Measurements from ENCODE around the gene SPEF1.
A peak's percentile ranks its signal among the peaks of the same experiment; 100 is the strongest.
"Not testable (repeated sequence)": the region's sequence is repeated elsewhere in the genome, so short reads cannot be mapped to it uniquely, and the experiment has no call there.

SPEF1 gene

GRCh38 chr20:3808544-3808943 is 27.3 kb upstream of the SPEF1 start:
- DNase-seq: no peak

- no peak for DNase-seq
Observed at GRCh38 chr20:3804781-3805180, 23.5 kb upstream of the SPEF1 start.

- no peak for DNase-seq
Observed at GRCh38 chr20:3804254-3804751, 23.1 kb upstream of the SPEF1 start.

GRCh38 chr20:3803854-3804253 is 22.6 kb upstream of the SPEF1 start:
- DNase-seq: no peak

GRCh38 chr20:3803289-3803688 is 22.0 kb upstream of the SPEF1 start:
- no peak for DNase-seq

- DNase-seq: no peak
Observed at GRCh38 chr20:3802524-3803239, 21.4 kb upstream of the SPEF1 start.

- DNase-seq: no peak
Observed at GRCh38 chr20:3801846-3802245, 20.6 kb upstream of the SPEF1 start.

- DNase-seq: no peak
Observed at GRCh38 chr20:3801299-3801698, 20.1 kb upstream of the SPEF1 start.

GRCh38 chr20:3800878-3801260 is 19.6 kb upstream of the SPEF1 start:
- no peak for DNase-seq

GRCh38 chr20:3800256-3800877 is 19.1 kb upstream of the SPEF1 start:
- no peak for DNase-seq

- DNase-seq: no peak
Observed at GRCh38 chr20:3798908-3799248, 17.6 kb upstream of the SPEF1 start.

GRCh38 chr20:3798373-3798768 is 17.1 kb upstream of the SPEF1 start:
- no peak for DNase-seq

GRCh38 chr20:3797592-3798372 is 16.5 kb upstream of the SPEF1 start:
- DNase-seq: no peak

- DNase-seq: no peak
Observed at GRCh38 chr20:3797226-3797545, 15.9 kb upstream of the SPEF1 start.

- DNase-seq: no peak
Observed at GRCh38 chr20:3796477-3797225, 15.4 kb upstream of the SPEF1 start.

- DNase-seq: peak; percentile 88
Observed at GRCh38 chr20:3795511-3796468, 14.5 kb upstream of the SPEF1 start, which contains the start of gene CDC25B. Gene CDC25B, plus strand, starts transcription at chr20:3796310. Its CDS starts 222 bp downstream, at chr20:3796532.

GRCh38 chr20:3794701-3795420 is 13.6 kb upstream of the SPEF1 start:
- no peak for DNase-seq

GRCh38 chr20:3794168-3794567 is 12.9 kb upstream of the SPEF1 start:
- DNase-seq: not testable (repeated sequence)

GRCh38 chr20:3789201-3789600 is 8.0 kb upstream of the SPEF1 start:
- DNase-seq: not testable (repeated sequence)

GRCh38 chr20:3788685-3789155 is 7.5 kb upstream of the SPEF1 start:
- DNase-seq: no peak

GRCh38 chr20:3787324-3788014 is 6.2 kb upstream of the SPEF1 start:
- no peak for DNase-seq

Measured in NCI-H1694 (cell line).